ENCODE results near the gene TCF25. TPM values are rescaled to one million over a fixed set of nuclear protein-coding genes. Genes with fewer than 3 reads are reported as not detected.
"Not testable (repeated sequence)": the region's sequence is repeated elsewhere in the genome, so short reads cannot be mapped to it uniquely, and the experiment has no call there.

Gene TCF25
- total and polyA plus RNA-seq, 5 donors from 2014 or later: 75.2 to 431 (median 78.5) TPM

- no peak overlapping the region for H3K4me3 ChIP-seq (ENCODE audit: low read depth, low read length)
- H3K27me3 Mint-ChIP-seq: peaks cover 45% of the 10 kb centered on the region
Measured at GRCh38 chr16:89923640-89924296, 50.4 kb downstream of the TCF25 start.

DNA sequence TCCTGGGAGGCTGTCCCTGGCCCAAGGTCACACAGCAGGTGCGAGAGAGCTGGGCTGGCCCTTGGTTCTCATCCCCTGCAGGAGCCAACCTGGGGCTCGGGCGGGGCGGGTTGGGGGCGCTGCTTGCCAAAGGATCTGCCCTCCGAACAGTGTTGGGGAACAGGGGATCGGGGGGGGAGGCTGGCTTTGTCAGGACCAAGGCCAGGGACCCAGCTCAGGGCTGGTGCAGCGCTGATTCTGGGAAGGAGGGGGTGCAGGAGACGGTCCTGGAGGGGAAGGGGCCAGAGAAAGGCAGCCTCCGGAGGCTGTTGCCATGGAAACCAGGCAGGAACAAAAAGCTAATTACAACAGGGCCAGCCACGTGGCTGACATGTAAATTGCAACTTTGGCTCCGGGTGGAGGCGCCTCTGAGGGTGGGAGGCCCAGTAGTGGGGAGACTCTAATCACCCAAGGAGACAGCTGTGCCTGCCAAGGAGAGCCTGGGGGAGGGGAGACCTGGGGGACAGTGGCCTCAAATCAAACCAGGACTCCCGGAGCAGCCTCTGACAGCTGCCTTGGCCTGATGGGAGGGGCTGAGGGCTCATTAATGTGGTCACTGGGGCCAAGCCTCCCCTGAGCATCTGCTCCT lies 51.0 kb downstream of the TCF25 start:
- Mint-ChIP-seq H3K36me3 (no peaks in the 10 kb centered on the region), H3K27ac (no peak overlapping the region), H3K4me1 (peaks cover 0 to 44% (median 14%) of the 10 kb centered on the region in 4 donors), H3K27me3 (peaks cover 45% of the 10 kb centered on the region), H3K4me3 (peak overlapping the region in 3 of 4 donors; percentile 61 to 63 (median 62)), H3K9me3 (no peaks in the 10 kb centered on the region)
- H3K9me3 ChIP-seq (ENCODE audit: control insufficient read depth in 2 of 2, low read length in 2 of 2): no peaks in the 10 kb centered on the region
- no peaks in the 10 kb centered on the region for H3K36me3 ChIP-seq (ENCODE audit: control insufficient read depth, insufficient read depth, low read length)
- DNase-seq (peak in 2 of 3 donors; percentile 35 to 45), ATAC-seq (ENCODE audit: low read depth in 2 of 2) (no peak)
- H3K4me3 ChIP-seq (ENCODE audit: low read depth, low read length): no peak overlapping the region
- H3K27me3 ChIP-seq (ENCODE audit: control insufficient read depth, insufficient read depth, low read length): no peaks in the 10 kb centered on the region
- no peak overlapping the region for H3K27ac ChIP-seq (ENCODE audit: insufficient read depth, low read length, poor library complexity, severe bottlenecking)
- H3K4me1 ChIP-seq (ENCODE audit: control insufficient read depth, insufficient read depth, low read length, poor library complexity, severe bottlenecking): peaks cover 58% of the 10 kb centered on the region

More at GRCh38 chr16:89923640-89924296, 50.4 kb downstream of the TCF25 start:
- H3K4me3 Mint-ChIP-seq: peak overlapping the region in 1 of 4 donors; percentile 57
- DNase-seq (no peak), ATAC-seq (ENCODE audit: low read depth in 2 of 2) (no peak)
- no peaks in the 10 kb centered on the region for H3K9me3 ChIP-seq (ENCODE audit: control insufficient read depth in 2 of 2, low read length in 2 of 2)
- peaks cover 0 to 47% (median 14%) of the 10 kb centered on the region in 4 donors for H3K4me1 Mint-ChIP-seq
- H3K9me3 Mint-ChIP-seq: no peaks in the 10 kb centered on the region
- H3K27ac ChIP-seq (ENCODE audit: insufficient read depth, low read length, poor library complexity, severe bottlenecking): no peak overlapping the region
- no peaks in the 10 kb centered on the region for H3K36me3 Mint-ChIP-seq
- H3K27me3 ChIP-seq (ENCODE audit: control insufficient read depth, insufficient read depth, low read length): no peaks in the 10 kb centered on the region
- peaks cover 64% of the 10 kb centered on the region for H3K4me1 ChIP-seq (ENCODE audit: control insufficient read depth, insufficient read depth, low read length, poor library complexity, severe bottlenecking)
- no peak overlapping the region for H3K27ac Mint-ChIP-seq
- no peaks in the 10 kb centered on the region for H3K36me3 ChIP-seq (ENCODE audit: control insufficient read depth, insufficient read depth, low read length)

DNA sequence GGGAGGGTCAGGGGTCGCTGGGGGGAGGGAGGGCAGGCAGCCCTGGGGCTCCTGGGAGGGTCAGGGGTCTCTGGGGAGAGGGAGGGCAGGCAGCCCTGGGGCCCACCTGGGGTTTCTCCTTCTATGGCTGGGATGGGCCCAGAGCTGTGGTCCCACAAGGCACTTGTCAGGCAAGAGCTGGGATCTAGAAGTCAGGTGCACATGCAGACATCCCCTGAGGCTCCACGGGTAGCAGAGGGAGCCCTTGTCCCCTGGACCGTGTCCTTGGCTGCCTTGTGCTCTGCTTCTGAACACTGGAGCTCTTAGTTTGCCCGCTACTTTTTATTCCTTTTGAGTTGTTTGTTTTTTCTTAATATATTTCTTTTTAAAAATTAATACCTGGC lies 51.5 kb downstream of the TCF25 start:
- H3K36me3 Mint-ChIP-seq: no peaks in the 10 kb centered on the region
- Histone ChIP-seq H3K9me3 (ENCODE audit: control insufficient read depth in 2 of 2, low read length in 2 of 2) (no peaks in the 10 kb centered on the region), H3K4me3 (ENCODE audit: low read depth, low read length) (no peak overlapping the region), H3K27me3 (ENCODE audit: control insufficient read depth, insufficient read depth, low read length) (no peaks in the 10 kb centered on the region), H3K4me1 (ENCODE audit: control insufficient read depth, insufficient read depth, low read length, poor library complexity, severe bottlenecking) (peaks cover 58% of the 10 kb centered on the region), H3K27ac (ENCODE audit: insufficient read depth, low read length, poor library complexity, severe bottlenecking) (no peak overlapping the region), H3K36me3 (ENCODE audit: control insufficient read depth, insufficient read depth, low read length) (no peaks in the 10 kb centered on the region)
- H3K9me3 Mint-ChIP-seq: peaks cover 0 to under 1% (median 0%) of the 10 kb centered on the region in 7 donors
- H3K27me3 Mint-ChIP-seq: peaks cover 40% of the 10 kb centered on the region
- peak overlapping the region in 2 of 4 donors; percentile 61 to 63 for H3K4me3 Mint-ChIP-seq
- DNase-seq: no peak
- no peak overlapping the region for H3K27ac Mint-ChIP-seq
- peaks cover 0 to 39% (median 12%) of the 10 kb centered on the region in 4 donors for H3K4me1 Mint-ChIP-seq
- no peak for ATAC-seq (ENCODE audit: low read depth in 2 of 2)

- H3K27me3 Mint-ChIP-seq: peaks cover 38% of the 10 kb centered on the region
- Histone ChIP-seq H3K4me1 (ENCODE audit: control insufficient read depth, insufficient read depth, low read length, poor library complexity, severe bottlenecking) (peaks cover 57% of the 10 kb centered on the region), H3K27me3 (ENCODE audit: control insufficient read depth, insufficient read depth, low read length) (no peaks in the 10 kb centered on the region)
Measured at GRCh38 chr16:89925596-89926079, 52.2 kb downstream of the TCF25 start.

DNA sequence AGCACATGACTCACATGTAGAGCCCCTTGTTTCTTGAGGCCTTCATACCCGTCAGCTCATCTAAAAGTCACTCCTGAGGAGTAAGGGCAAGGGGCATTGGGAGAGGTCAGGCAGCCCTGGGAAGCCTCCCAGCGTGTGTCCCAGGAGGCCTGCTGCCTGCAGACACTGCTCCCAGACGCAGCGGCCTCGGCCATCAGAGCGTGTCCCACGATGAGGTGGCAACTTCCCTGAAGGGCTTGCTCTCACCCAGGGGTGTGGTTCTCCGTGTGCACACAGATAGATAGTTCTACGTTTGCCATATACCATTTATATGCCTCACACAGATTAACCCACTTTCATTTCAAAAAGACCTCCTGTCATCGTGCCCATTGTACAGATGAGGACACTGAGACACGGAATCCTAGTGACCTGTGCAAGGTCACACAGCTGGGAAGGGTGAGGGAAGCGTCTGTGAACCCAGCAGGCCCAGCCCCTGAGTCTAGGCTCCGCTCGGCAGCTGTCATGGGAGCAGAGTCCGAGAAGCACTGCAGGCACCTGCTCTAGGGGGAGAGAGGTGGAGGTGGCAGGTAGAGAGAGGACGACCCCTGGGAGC lies 58.0 kb downstream of the TCF25 start:
- Histone ChIP-seq H3K4me1 (ENCODE audit: control insufficient read depth, insufficient read depth, low read length, poor library complexity, severe bottlenecking) (peaks cover 2% of the 10 kb centered on the region), H3K4me3 (ENCODE audit: low read depth, low read length) (no peak overlapping the region), H3K27ac (ENCODE audit: insufficient read depth, low read length, poor library complexity, severe bottlenecking) (no peak overlapping the region), H3K9me3 (ENCODE audit: control insufficient read depth in 2 of 2, low read length in 2 of 2) (no peaks in the 10 kb centered on the region), H3K27me3 (ENCODE audit: control insufficient read depth, insufficient read depth, low read length) (peaks cover 2% of the 10 kb centered on the region), H3K36me3 (ENCODE audit: control insufficient read depth, insufficient read depth, low read length) (no peaks in the 10 kb centered on the region)
- Mint-ChIP-seq H3K27ac (no peak overlapping the region), H3K4me1 (peaks cover 0 to 3% (median 0%) of the 10 kb centered on the region in 4 donors), H3K9me3 (peaks cover 0 to 2% (median 0%) of the 10 kb centered on the region in 7 donors), H3K27me3 (peaks cover 20% of the 10 kb centered on the region), H3K36me3 (no peaks in the 10 kb centered on the region), H3K4me3 (no peak overlapping the region)
- DNase-seq: no peak
- ATAC-seq (ENCODE audit: low read depth in 2 of 2): no peak

More at GRCh38 chr16:89925596-89926079, 52.2 kb downstream of the TCF25 start:
- H3K4me3 Mint-ChIP-seq: peak overlapping the region in 3 of 4 donors; percentile 61 to 72 (median 63)
- no peaks in the 10 kb centered on the region for H3K36me3 Mint-ChIP-seq
- no peaks in the 10 kb centered on the region for H3K9me3 ChIP-seq (ENCODE audit: control insufficient read depth in 2 of 2, low read length in 2 of 2)
- H3K4me1 Mint-ChIP-seq: peaks cover 0 to 31% (median 6%) of the 10 kb centered on the region in 4 donors
- H3K9me3 Mint-ChIP-seq: peaks cover 0 to 2% (median 0%) of the 10 kb centered on the region in 7 donors
- no peak overlapping the region for H3K4me3 ChIP-seq (ENCODE audit: low read depth, low read length)
- no peak overlapping the region for H3K27ac ChIP-seq (ENCODE audit: insufficient read depth, low read length, poor library complexity, severe bottlenecking)
- DNase-seq (no peak), ATAC-seq (ENCODE audit: low read depth in 2 of 2) (no peak)
- H3K27ac Mint-ChIP-seq: no peak overlapping the region
- H3K36me3 ChIP-seq (ENCODE audit: control insufficient read depth, insufficient read depth, low read length): no peaks in the 10 kb centered on the region

GRCh38 chr16:89931964-89932363 lies 58.6 kb downstream of the TCF25 start:
- Histone ChIP-seq H3K9me3 (ENCODE audit: control insufficient read depth in 2 of 2, low read length in 2 of 2) (no peaks in the 10 kb centered on the region), H3K4me1 (ENCODE audit: control insufficient read depth, insufficient read depth, low read length, poor library complexity, severe bottlenecking) (no peaks in the 10 kb centered on the region), H3K27ac (ENCODE audit: insufficient read depth, low read length, poor library complexity, severe bottlenecking) (no peak overlapping the region), H3K4me3 (ENCODE audit: low read depth, low read length) (no peak overlapping the region), H3K36me3 (ENCODE audit: control insufficient read depth, insufficient read depth, low read length) (no peaks in the 10 kb centered on the region), H3K27me3 (ENCODE audit: control insufficient read depth, insufficient read depth, low read length) (peaks cover 2% of the 10 kb centered on the region)
- H3K9me3 Mint-ChIP-seq: peaks cover 0 to 2% (median 0%) of the 10 kb centered on the region in 7 donors
- no peaks in the 10 kb centered on the region for H3K36me3 Mint-ChIP-seq
- DNase-seq: no peak
- H3K27ac Mint-ChIP-seq: no peak overlapping the region
- H3K4me1 Mint-ChIP-seq: no peaks in the 10 kb centered on the region
- ATAC-seq (ENCODE audit: low read depth in 2 of 2): no peak
- H3K27me3 Mint-ChIP-seq: peaks cover 17% of the 10 kb centered on the region
- no peak overlapping the region for H3K4me3 Mint-ChIP-seq

DNA sequence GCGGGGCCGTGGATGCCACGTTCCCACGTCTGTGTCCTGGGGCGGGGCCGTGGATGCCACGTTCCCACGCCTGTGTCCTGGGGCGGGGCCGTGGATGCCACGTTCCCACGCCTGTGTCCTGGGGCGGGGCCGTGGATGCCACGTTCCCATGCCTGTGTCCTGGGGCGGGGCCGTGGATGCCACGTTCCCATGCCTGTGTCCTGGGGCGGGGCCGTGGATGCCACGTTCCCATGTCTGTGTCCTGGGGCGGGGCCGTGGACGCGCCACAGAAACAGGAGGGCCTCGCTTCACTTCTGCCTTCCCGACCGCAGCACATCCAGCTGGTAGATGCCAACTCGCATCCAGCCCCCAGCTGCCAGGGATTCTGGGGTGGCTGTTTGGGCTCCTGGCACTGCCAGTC lies 60.6 kb downstream of the TCF25 start:
- H3K4me3 Mint-ChIP-seq; H3K4me3 ChIP-seq (ENCODE audit: low read depth, low read length); H3K9me3 Mint-ChIP-seq; H3K9me3 ChIP-seq (ENCODE audit: control insufficient read depth in 2 of 2, low read length in 2 of 2); H3K4me1 ChIP-seq (ENCODE audit: control insufficient read depth, insufficient read depth, low read length, poor library complexity, severe bottlenecking); H3K27ac Mint-ChIP-seq; H3K36me3 ChIP-seq (ENCODE audit: control insufficient read depth, insufficient read depth, low read length); H3K27me3 ChIP-seq (ENCODE audit: control insufficient read depth, insufficient read depth, low read length); H3K4me1 Mint-ChIP-seq; H3K36me3 Mint-ChIP-seq; DNase-seq; ATAC-seq (ENCODE audit: low read depth in 2 of 2); H3K27ac ChIP-seq (ENCODE audit: insufficient read depth, low read length, poor library complexity, severe bottlenecking): not testable (repeated sequence)
- peaks cover 16% of the 10 kb centered on the region for H3K27me3 Mint-ChIP-seq
